Measurements from ENCODE around the gene FAM111A.

GRCh38 chr11:59192446-59193020 lies 49.9 kb downstream of the FAM111A start:
- TF ChIP-seq, protein P1, sequence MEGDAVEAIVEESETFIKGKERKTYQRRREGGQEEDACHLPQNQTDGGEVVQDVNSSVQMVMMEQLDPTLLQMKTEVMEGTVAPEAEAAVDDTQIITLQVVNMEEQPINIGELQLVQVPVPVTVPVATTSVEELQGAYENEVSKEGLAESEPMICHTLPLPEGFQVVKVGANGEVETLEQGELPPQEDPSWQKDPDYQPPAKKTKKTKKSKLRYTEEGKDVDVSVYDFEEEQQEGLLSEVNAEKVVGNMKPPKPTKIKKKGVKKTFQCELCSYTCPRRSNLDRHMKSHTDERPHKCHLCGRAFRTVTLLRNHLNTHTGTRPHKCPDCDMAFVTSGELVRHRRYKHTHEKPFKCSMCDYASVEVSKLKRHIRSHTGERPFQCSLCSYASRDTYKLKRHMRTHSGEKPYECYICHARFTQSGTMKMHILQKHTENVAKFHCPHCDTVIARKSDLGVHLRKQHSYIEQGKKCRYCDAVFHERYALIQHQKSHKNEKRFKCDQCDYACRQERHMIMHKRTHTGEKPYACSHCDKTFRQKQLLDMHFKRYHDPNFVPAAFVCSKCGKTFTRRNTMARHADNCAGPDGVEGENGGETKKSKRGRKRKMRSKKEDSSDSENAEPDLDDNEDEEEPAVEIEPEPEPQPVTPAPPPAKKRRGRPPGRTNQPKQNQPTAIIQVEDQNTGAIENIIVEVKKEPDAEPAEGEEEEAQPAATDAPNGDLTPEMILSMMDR (IDR thresholded peaks at IDR 0.05; ENCODE audit: insufficient read depth, low read depth, low read length) = no peak
- no peak for TF ChIP-seq EZH2 (IDR thresholded peaks at IDR 0.05; ENCODE audit: insufficient read depth, low read length)

Measured in astrocyte (in vitro differentiated cells and primary cell).